ENCODE data around the gene SBF2.
A peak's percentile ranks its signal among the peaks of the same experiment; 100 is the strongest.

SBF2 gene

DNA sequence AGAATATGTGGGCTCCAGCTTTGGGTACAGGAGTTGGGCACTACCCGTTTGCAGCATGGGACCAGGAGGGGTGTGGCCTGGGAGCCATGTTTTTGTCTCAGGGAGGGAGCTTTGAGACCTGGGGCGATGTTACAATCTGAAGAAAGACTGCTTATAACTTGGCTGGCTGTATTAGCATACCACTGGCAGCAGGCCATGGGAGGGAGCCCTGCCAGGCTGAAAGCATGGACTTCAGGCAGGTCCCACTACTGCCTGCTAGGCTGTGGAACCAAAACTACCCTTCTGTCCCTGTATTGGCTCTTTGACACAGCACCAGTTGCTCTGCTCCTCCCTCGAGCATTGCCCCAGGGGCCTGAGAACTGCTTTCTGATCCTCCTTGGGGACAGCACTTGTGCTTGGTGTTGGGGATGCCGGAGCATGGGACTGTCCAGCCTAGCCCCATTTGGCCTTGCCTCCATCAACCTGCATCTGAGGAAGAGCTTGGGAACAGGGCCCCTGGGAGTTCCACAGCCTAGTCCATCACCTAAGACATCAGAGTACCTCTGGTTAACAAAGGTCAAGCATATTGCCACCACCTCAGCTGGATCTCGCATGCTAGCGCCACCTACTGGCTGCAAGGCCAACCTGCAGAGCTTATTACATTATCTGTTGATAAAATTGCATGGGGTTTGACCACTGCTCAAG lies 217.4 kb downstream of the SBF2 start:
- no peak overlapping the region; the same call in 1 of the 2 replicates for H3K27ac ChIP-seq
- TF ChIP-seq, protein P1, sequence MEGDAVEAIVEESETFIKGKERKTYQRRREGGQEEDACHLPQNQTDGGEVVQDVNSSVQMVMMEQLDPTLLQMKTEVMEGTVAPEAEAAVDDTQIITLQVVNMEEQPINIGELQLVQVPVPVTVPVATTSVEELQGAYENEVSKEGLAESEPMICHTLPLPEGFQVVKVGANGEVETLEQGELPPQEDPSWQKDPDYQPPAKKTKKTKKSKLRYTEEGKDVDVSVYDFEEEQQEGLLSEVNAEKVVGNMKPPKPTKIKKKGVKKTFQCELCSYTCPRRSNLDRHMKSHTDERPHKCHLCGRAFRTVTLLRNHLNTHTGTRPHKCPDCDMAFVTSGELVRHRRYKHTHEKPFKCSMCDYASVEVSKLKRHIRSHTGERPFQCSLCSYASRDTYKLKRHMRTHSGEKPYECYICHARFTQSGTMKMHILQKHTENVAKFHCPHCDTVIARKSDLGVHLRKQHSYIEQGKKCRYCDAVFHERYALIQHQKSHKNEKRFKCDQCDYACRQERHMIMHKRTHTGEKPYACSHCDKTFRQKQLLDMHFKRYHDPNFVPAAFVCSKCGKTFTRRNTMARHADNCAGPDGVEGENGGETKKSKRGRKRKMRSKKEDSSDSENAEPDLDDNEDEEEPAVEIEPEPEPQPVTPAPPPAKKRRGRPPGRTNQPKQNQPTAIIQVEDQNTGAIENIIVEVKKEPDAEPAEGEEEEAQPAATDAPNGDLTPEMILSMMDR (conservative IDR thresholded peaks at IDR 0.05) = peak; percentile 72

DNA sequence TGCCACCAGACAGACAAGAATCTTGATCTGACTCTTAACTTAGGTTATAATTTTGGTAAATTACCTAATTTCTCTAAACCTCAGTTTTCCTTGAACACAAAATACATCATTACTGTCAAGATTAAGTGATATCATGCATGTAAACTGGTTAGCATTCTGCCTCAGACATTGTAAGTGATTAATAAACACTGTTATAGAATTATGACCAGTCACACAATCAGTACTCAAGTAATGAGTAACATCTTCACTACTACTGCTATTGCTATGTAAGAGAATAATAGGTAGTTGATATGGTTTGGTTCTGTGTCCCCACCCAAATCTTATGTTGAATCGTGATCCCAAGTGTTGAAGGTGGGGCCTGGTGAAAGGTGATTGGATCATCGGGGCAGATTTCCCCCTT lies 218.9 kb downstream of the SBF2 start:
- TF ChIP-seq, protein P1 (conservative IDR thresholded peaks at IDR 0.05) = no peak
- no peak overlapping the region for H3K27ac ChIP-seq

DNA sequence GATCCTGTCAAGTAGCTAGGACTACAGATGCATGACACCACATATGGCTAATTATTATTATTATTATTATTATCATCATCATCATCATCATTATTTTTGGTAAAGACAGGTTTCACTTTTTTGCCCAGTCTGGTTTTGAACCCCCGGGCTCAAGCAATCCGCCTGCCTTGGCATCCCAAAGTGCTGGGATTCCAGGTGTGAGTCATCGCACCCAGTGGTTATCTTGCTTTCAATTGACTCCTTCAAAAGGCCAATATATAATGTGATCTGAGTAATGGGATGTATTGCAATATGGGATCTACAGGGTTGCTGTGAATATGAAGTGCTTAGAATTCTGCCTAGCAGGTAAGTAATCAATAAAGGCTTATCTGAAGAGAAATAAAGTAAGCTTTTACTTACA lies 221.2 kb downstream of the SBF2 start:
- TF ChIP-seq, protein P1 (conservative IDR thresholded peaks at IDR 0.05) = no peak
- no peak overlapping the region for H3K27ac ChIP-seq

DNA sequence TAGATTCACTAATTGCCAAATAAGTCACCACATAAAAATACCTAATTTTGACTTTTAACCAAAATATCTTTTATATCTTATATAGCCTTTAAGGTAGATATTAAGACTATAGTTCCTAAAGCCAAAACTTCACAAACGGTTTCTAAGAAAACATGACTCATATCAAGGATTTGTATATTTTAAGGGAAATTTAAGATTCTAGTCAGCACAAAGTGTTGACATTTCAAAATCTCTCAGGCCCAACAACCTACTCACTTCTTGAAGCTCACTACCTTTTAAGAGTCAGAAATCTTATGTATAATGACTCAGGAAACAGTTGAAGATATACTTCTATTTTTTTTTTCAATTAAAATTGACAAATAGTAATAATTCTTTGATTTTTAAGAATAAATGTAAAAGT lies 221.9 kb downstream of the SBF2 start:
- H3K27ac ChIP-seq = no peak overlapping the region
- TF ChIP-seq, protein P1 (conservative IDR thresholded peaks at IDR 0.05) = no peak

DNA sequence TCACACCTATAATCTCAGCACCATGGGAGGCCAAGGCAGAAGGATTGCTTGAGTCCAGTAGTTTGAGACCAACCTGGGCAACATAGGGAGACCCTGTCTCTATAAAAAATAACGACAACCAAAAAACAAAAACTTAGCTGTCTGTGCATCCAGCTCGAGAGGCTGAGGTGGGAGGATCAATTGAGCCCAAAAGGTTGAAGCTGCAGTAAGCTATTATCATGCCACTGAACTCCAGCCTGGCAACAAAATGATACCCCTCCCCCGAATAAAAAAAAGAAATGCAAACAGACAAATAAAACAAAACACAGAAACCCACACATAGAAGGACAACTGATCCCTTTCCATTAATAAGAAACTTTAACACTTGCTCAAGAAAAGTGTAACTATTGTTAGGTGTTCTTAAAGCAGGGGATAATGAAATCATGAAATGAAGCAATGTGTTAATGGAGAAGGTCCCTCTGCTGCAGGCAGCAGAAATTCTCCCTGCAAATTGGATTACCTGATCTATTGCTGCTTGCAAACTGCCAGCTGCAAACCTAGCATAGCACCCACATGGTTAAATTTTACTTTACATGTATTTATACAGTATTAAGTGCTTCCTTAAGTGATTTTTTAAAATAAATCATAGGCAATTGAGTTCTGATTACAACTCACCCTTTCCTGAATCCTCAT lies 226.3 kb downstream of the SBF2 start:
- peak overlapping the region; percentile 55; the same call in 1 of the 2 replicates for H3K27ac ChIP-seq
- TF ChIP-seq, protein P1 (conservative IDR thresholded peaks at IDR 0.05) = no peak

DNA sequence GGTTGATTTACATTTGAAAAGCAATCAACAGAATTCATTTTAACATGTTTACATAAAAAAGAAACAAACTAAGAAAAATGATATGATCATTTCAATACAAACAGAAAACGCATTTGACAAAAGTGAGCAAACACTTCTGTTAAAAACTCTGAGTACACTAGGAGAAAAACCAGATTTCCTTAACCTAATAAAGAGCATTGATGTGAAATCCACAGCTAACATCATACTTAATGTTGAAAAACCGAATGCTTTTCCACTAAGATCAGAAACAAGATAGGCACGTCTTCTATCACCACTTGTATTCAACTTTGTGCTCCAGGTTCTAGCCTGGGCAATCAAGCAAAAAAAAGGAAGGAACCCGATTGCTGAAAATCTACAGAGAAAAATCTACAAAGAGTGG lies 227.6 kb downstream of the SBF2 start:
- peak overlapping the region; percentile 55 for H3K27ac ChIP-seq
- TF ChIP-seq, protein P1 (conservative IDR thresholded peaks at IDR 0.05) = no peak

DNA sequence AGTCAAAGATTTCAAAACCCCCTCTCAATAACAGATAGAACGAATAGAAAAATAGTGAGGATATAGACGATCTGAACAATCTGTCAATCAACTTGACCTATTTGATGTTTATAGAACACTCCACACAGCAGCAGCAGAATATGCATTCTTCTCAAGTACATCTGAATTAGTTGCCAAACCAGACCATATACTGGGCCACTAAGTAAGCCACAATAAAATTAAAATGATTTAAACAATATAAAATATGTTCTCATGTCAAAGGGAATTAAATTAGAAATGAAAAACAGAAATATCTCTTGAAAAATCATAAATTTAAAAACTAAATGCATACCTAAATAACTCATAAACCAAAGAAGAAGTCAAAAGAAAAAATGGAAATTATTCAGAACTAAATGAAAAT lies 229.2 kb downstream of the SBF2 start:
- peak overlapping the region; percentile 55; the same call in 1 of the 2 replicates for H3K27ac ChIP-seq
- TF ChIP-seq, protein P1 (conservative IDR thresholded peaks at IDR 0.05) = no peak
